ENCODE measurements around the gene ZBTB7C. TPM values are rescaled to one million over a fixed set of nuclear protein-coding genes. Genes with fewer than 3 reads are reported as not detected.

Gene ZBTB7C
- total and polyA plus RNA-seq, 2 of the 4 experiments (the other 2 are of a cell fraction) = not detected

GRCh38 chr18:48228841-48229240 lies 180.3 kb downstream of the ZBTB7C start:
- H2BK15ac ChIP-seq (ENCODE audit: low read depth, low read length) = no peak overlapping the region
- no peak for DNase-seq
- no peak overlapping the region for H2BK20ac ChIP-seq (ENCODE audit: low read depth, low read length)
- dilution Hi-C loops (cut with HindIII; ENCODE audit: low sequenced_read_pairs, unreplicated experiment) (no loop called here), in situ Hi-C loops (cut with MboI; ENCODE audit: low sequenced_read_pairs) (no loop called here), intact Hi-C loops (cut with micrococcal nuclease) (no loop called here)
- H3K9ac ChIP-seq (ENCODE audit: low read depth, low read length) = no peak overlapping the region
- no peak overlapping the region for H3K23ac ChIP-seq (ENCODE audit: low read depth, low read length)
- H4K8ac ChIP-seq (ENCODE audit: low read depth in 2 of 2, low read length in 2 of 2) = no peak overlapping the region
- no peak for TF ChIP-seq RCOR1 (IDR thresholded peaks at IDR 0.05; ENCODE audit: insufficient replicate concordance, low read length)
- TF ChIP-seq CHD1 (IDR thresholded peaks at IDR 0.05; ENCODE audit: low read depth, low read length) = no peak
- TF ChIP-seq FOS (IDR thresholded peaks at IDR 0.05; ENCODE audit: low read depth, low read length) = no peak
- TF ChIP-seq MAZ (IDR thresholded peaks at IDR 0.05; ENCODE audit: borderline replicate concordance, low read depth, low read length) = no peak
- TF ChIP-seq ELK1 (IDR thresholded peaks at IDR 0.05; ENCODE audit: borderline replicate concordance, low read depth, low read length) = no peak
- TF ChIP-seq NFE2L2 (IDR thresholded peaks at IDR 0.05; ENCODE audit: low read depth, low read length) = no peak
- TF ChIP-seq RAD21 (IDR thresholded peaks at IDR 0.05; ENCODE audit: low read length) = no peak
- TF ChIP-seq POLR2A (IDR thresholded peaks at IDR 0.05; ENCODE audit: low read depth, low read length) = no peak
- no peak for TF ChIP-seq MXI1 (IDR thresholded peaks at IDR 0.05; ENCODE audit: borderline replicate concordance, low read depth, low read length)
- TF ChIP-seq RFX5 (IDR thresholded peaks at IDR 0.05; ENCODE audit: low read depth, low read length) = no peak
- TF ChIP-seq MAFK (IDR thresholded peaks at IDR 0.05; ENCODE audit: low read depth, low read length) = no peak
- H3K27ac ChIP-seq (ENCODE audit: insufficient read depth, low read length) = no peak overlapping the region
- no peaks in the 10 kb centered on the region for H3K9me1 ChIP-seq (ENCODE audit: insufficient read depth, low read length)
- 8% methylated on average over 4 of the region's 10 CpGs; no CpG with 5 or more reads in 1 of the 2 experiments for WGBS, 2 experiments (ENCODE audit: extremely low coverage in 2 of 2, insufficient read length in 1 of 2)
- H3K18ac ChIP-seq (ENCODE audit: low read depth, low read length) = no peak overlapping the region
- H4K20me1 ChIP-seq (ENCODE audit: insufficient read depth, low read length) = no peaks in the 10 kb centered on the region
- H2AK5ac ChIP-seq (ENCODE audit: low read depth, low read length) = no peak overlapping the region
- H4K91ac ChIP-seq (ENCODE audit: insufficient read depth, low read depth, low read length) = no peak overlapping the region
- no peak overlapping the region for H2AFZ ChIP-seq (replicated peaks; ENCODE audit: low read length, poor library complexity)
- no peaks in the 10 kb centered on the region for H3K4me1 ChIP-seq (ENCODE audit: control insufficient read depth, insufficient read depth, low read length)
- H3K4me2 ChIP-seq (ENCODE audit: low read depth, low read length) = no peak overlapping the region
- no peak overlapping the region for H4K5ac ChIP-seq (ENCODE audit: low read depth, low read length)
- H3K27me3 ChIP-seq (ENCODE audit: control insufficient read depth, insufficient read depth, low read length) = peaks cover 8% of the 10 kb centered on the region; the same call in 1 of the 2 replicates
- CTCF ChIA-PET = interaction anchor here (1.2 kb wide), 1 partner anchor 9 kb away, joined by 4 read pairs; no protein-coding TSS in a partner anchor
- no peak overlapping the region for H3K56ac ChIP-seq (ENCODE audit: extremely low read depth, insufficient read depth, low read length)
- H2BK5ac ChIP-seq (ENCODE audit: low read depth, low read length, poor library complexity, severe bottlenecking) = no peak overlapping the region
- no peak overlapping the region for H2AK9ac ChIP-seq (replicated peaks; ENCODE audit: low read depth, low read length, poor library complexity)
- BruUV-seq (replicated peaks) = no TSS peak
- H3K4ac ChIP-seq (ENCODE audit: low read depth, low read length) = no peak overlapping the region
- POLR2A ChIA-PET (ENCODE audit: unreplicated experiment) = no interaction called here
- H3K14ac ChIP-seq (replicated peaks; ENCODE audit: low read depth, low read length) = no peak overlapping the region
- no peak overlapping the region for H3K4me3 ChIP-seq (ENCODE audit: insufficient read depth, low read depth, low read length)
- H2BK120ac ChIP-seq (ENCODE audit: low read depth, low read length) = no peak overlapping the region
- H3K9me3 ChIP-seq (ENCODE audit: control insufficient read depth, insufficient read depth, low read length) = no peaks in the 10 kb centered on the region
- ATAC-seq (ENCODE audit: low read depth) = no peak
- H3K36me3 ChIP-seq (ENCODE audit: control insufficient read depth, insufficient read depth, low read length) = no peaks in the 10 kb centered on the region
- no peaks in the 10 kb centered on the region for H3K79me1 ChIP-seq (ENCODE audit: low read depth in 1 of 2, low read length in 2 of 2)
